Activated CD8-positive, alpha-beta memory T cell treated with anti-CD3 and anti-CD28 coated beads for 24 hours (primary cell): Measurements from ENCODE around the gene LENG8.
"Not testable (repeated sequence)": the region's sequence is repeated elsewhere in the genome, so short reads cannot be mapped to it uniquely, and the experiment has no call there.

ENCODE experiments used
- DNase-seq: peaks from one replicate; pipeline ENCODE4 v3.0.0-alpha.2; 2020

Gene LENG8

GRCh38 chr19:54446349-54446748 is 2.6 kb upstream of the LENG8 start:
- DNase-seq: not testable (repeated sequence)

- peak; percentile 85 for DNase-seq
Measured at GRCh38 chr19:54448040-54448773, 792 bp upstream of the LENG8 start.

GRCh38 chr19:54449701-54450069 is 686 bp downstream of the LENG8 start:
- no peak for DNase-seq

GRCh38 chr19:54451331-54451871 is 2.4 kb downstream of the LENG8 start:
- no peak for DNase-seq

- no peak for DNase-seq
Measured at GRCh38 chr19:54451997-54452396, 3.0 kb downstream of the LENG8 start.

GRCh38 chr19:54452626-54453025 is 3.6 kb downstream of the LENG8 start:
- no peak for DNase-seq

GRCh38 chr19:54453921-54454780 is 5.2 kb downstream of the LENG8 start:
- no peak for DNase-seq

GRCh38 chr19:54454781-54455675 is 6.0 kb downstream of the LENG8 start:
- no peak for DNase-seq

- no peak for DNase-seq
Measured at GRCh38 chr19:54455786-54456422, 6.9 kb downstream of the LENG8 start.

- no peak for DNase-seq
Measured at GRCh38 chr19:54456423-54457373, 7.7 kb downstream of the LENG8 start.

GRCh38 chr19:54457773-54458647 is 9.0 kb downstream of the LENG8 start:
- no peak for DNase-seq

- no peak for DNase-seq
Measured at GRCh38 chr19:54458648-54459281, 9.8 kb downstream of the LENG8 start.

GRCh38 chr19:54459282-54460229 is 10.6 kb downstream of the LENG8 start:
- no peak for DNase-seq

- no peak for DNase-seq
Measured at GRCh38 chr19:54460230-54461005, 11.4 kb downstream of the LENG8 start.

GRCh38 chr19:54461210-54461609 is 12.2 kb downstream of the LENG8 start:
- no peak for DNase-seq

- DNase-seq: no peak
Measured at GRCh38 chr19:54461613-54462012, 12.6 kb downstream of the LENG8 start.

- no peak for DNase-seq
Measured at GRCh38 chr19:54462047-54462654, 13.2 kb downstream of the LENG8 start.
